ENCODE results near the gene MANF. TPM values are rescaled to one million over a fixed set of nuclear protein-coding genes. Genes with fewer than 3 reads are reported as not detected.

Gene MANF
- total and polyA plus RNA-seq, 7 donors: 12.6 to 42.4 (median 18.3) TPM

GRCh38 chr3:51400166-51400565 lies 15.1 kb downstream of the MANF start:
- Histone ChIP-seq H3K27ac (no peak overlapping the region), H3K4me3 (no peak overlapping the region), H3K27me3 (ENCODE audit: insufficient read depth in 3 of 3, low read length in 2 of 3) (no peaks in the 10 kb centered on the region), H3K36me3 (ENCODE audit: insufficient read depth in 1 of 2, low read depth in 1 of 2) (peaks cover 0 to 87% of the 10 kb centered on the region in 2 donors), H3K9me3 (no peaks in the 10 kb centered on the region), H3K4me1 (peaks cover 10% of the 10 kb centered on the region)
- 93 to 95% (median 95%) methylated on average over 4 of the region's 4 CpGs for WGBS, 3 donors
- TF ChIP-seq CTCF (IDR thresholded peaks at IDR 0.05): no peak
- DNase-seq (no peak), ATAC-seq (no peak)
- intact Hi-C loops (cut with DNase I): loop anchor here in 1 of 2 donors (5.0 kb wide), 1 partner anchor 92 kb away; no protein-coding TSS in a partner anchor

GRCh38 chr3:51401735-51402134 lies 16.6 kb downstream of the MANF start:
- Histone ChIP-seq H3K36me3 (ENCODE audit: insufficient read depth in 1 of 2, low read depth in 1 of 2) (peaks cover 0 to 77% of the 10 kb centered on the region in 2 donors), H3K4me3 (no peak overlapping the region), H3K27ac (no peak overlapping the region), H3K9me3 (no peaks in the 10 kb centered on the region), H3K4me1 (peaks cover 1% of the 10 kb centered on the region), H3K27me3 (ENCODE audit: insufficient read depth in 3 of 3, low read length in 2 of 3) (no peaks in the 10 kb centered on the region)
- intact Hi-C loops (cut with DNase I): loop anchor here in 1 of 2 donors (5.0 kb wide), 1 partner anchor 91 kb away; no protein-coding TSS in a partner anchor
- DNase-seq: no peak
- no peak for TF ChIP-seq CTCF (IDR thresholded peaks at IDR 0.05)
- 83 to 91% (median 89%) methylated on average over 4 of the region's 4 CpGs for WGBS, 3 donors
- ATAC-seq: no peak

- Histone ChIP-seq H3K9me3 (no peaks in the 10 kb centered on the region), H3K27me3 (ENCODE audit: insufficient read depth in 3 of 3, low read length in 2 of 3) (no peaks in the 10 kb centered on the region), H3K27ac (no peak overlapping the region), H3K4me1 (no peaks in the 10 kb centered on the region), H3K4me3 (no peak overlapping the region), H3K36me3 (ENCODE audit: insufficient read depth in 1 of 2, low read depth in 1 of 2) (peaks cover 0 to 59% of the 10 kb centered on the region in 2 donors)
- DNase-seq (no peak), ATAC-seq (no peak)
- TF ChIP-seq CTCF (IDR thresholded peaks at IDR 0.05): no peak
- intact Hi-C loops (cut with DNase I): loop anchor here in 1 of 2 donors (5.0 kb wide), 1 partner anchor 89 kb away; no protein-coding TSS in a partner anchor
Observed at GRCh38 chr3:51403675-51404074, 18.6 kb downstream of the MANF start.

GRCh38 chr3:51408021-51408420 lies 22.9 kb downstream of the MANF start:
- no peak for ATAC-seq
- no peak overlapping the region for H3K4me3 ChIP-seq
- H3K36me3 ChIP-seq (ENCODE audit: insufficient read depth in 1 of 2, low read depth in 1 of 2): peaks cover 0 to 62% of the 10 kb centered on the region in 2 donors
- H3K27ac ChIP-seq: no peak overlapping the region
- TF ChIP-seq CTCF (IDR thresholded peaks at IDR 0.05): no peak
- H3K4me1 ChIP-seq: no peaks in the 10 kb centered on the region
- intact Hi-C loops (cut with DNase I): no loop called here
- 94 to 98% (median 95%) methylated on average over 2 of the region's 2 CpGs for WGBS, 3 donors
- no peak for DNase-seq
- no peaks in the 10 kb centered on the region for H3K27me3 ChIP-seq (ENCODE audit: insufficient read depth in 3 of 3, low read length in 2 of 3)
- H3K9me3 ChIP-seq: no peaks in the 10 kb centered on the region

GRCh38 chr3:51408813-51409212 lies 23.7 kb downstream of the MANF start:
- Histone ChIP-seq H3K27ac (no peak overlapping the region), H3K9me3 (no peaks in the 10 kb centered on the region), H3K4me1 (no peaks in the 10 kb centered on the region), H3K4me3 (no peak overlapping the region), H3K36me3 (ENCODE audit: insufficient read depth in 1 of 2, low read depth in 1 of 2) (peaks cover 0 to 65% of the 10 kb centered on the region in 2 donors), H3K27me3 (ENCODE audit: insufficient read depth in 3 of 3, low read length in 2 of 3) (no peaks in the 10 kb centered on the region)
- no peak for TF ChIP-seq CTCF (IDR thresholded peaks at IDR 0.05)
- DNase-seq: no peak
- intact Hi-C loops (cut with DNase I): no loop called here
- 69 to 76% (median 72%) methylated on average over 2 of the region's 2 CpGs for WGBS, 3 donors
- no peak for ATAC-seq

Data from psoas muscle (tissue), 8 donors.